ENCODE measurements around the gene CAVIN2.

Gene CAVIN2

DNA sequence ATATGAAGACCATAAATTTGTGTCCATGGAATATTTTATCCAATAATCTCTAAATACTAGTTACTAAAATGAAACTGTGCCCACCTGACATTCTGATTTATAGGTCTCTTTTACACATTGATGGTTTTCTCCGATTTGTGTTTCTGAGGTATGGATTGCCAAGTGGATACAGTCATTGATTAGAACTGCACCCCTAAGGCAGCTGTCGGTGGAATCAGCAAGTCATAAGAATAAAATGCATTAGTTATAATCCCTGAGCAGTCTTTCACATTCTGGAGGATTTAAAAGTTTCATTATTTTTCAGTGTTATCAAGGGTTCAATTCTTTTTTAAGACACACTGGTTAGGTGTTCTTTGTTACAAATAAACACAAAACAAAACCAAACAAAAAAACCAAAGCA is 6.0 kb downstream of the CAVIN2 start:
- H3K4me3 ChIP-seq (ENCODE audit: low read depth, low read length) = no peak overlapping the region

GRCh38 chr2:191839918-191840804 is 6.7 kb downstream of the CAVIN2 start:
- H3K4me3 ChIP-seq (ENCODE audit: low read depth, low read length) = no peak overlapping the region

DNA sequence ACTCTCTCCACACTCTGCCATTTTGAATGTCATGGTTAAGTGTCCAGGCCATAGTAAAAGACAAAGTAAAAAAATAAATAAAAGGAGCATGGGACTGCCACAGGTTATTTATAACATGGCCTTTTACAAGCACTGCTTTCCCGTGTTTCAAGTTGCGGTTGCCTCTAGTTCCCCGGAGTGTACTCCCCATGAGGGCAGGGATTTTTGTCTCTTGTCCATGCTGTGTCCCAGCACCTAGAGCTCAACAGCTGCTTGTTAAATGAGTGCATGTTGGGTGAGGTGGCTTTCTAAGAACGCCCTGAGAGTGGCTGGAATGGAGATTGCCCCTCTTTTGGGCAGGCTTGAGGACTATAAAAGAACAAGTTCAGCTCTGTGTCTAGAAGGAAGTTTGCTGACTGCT is 8.4 kb downstream of the CAVIN2 start:
- H3K4me3 ChIP-seq (ENCODE audit: low read depth, low read length) = no peak overlapping the region

DNA sequence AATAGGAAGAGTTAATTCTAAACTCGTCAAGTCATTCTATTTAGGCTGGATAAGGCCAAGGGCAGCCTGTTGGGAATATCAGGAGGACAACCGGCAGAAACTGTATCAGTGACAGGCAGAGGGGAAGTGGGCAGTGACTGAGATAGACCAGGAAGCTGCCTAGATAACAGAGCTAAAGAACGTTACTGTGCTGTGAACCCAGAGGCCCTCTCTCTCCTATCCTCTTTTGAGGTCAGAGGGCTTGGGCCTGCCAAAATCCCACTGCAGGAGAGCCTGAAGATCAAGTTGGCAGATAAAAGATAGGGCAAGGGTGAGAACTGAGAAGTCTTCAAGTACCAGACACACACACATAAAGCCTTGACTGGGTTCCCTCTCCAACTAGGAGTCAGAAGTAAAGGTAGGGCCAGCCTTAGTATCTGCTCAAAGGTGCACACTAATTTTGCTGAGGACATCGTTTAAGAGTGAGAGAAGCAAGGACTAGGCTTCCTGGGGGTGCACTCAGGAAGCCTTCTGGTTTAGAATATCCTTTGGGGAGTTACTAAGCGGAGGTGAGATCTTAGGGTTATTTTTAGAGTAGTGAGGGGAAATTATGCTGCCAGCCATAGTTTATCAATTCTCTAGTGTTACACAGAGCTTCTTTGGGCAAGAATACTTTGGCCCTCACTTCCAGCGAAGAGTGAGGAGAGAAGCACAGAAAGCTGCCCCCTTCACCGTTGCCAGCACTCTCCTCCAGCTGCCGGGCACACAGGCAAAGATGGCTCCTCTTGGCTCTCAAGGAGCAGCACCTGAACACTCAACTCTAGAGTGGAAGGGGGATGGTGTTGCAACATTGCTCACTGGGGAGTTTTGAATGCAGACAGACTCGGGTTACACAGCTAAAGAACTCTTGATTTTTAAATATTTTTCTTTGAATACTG is 9.8 kb downstream of the CAVIN2 start:
- no peak overlapping the region for H3K4me3 ChIP-seq (ENCODE audit: low read depth, low read length)

- H3K4me3 ChIP-seq (ENCODE audit: low read depth, low read length) = no peak overlapping the region
These were observed 10.4 kb downstream of the CAVIN2 start for GRCh38 chr2:191836471-191836852.

DNA sequence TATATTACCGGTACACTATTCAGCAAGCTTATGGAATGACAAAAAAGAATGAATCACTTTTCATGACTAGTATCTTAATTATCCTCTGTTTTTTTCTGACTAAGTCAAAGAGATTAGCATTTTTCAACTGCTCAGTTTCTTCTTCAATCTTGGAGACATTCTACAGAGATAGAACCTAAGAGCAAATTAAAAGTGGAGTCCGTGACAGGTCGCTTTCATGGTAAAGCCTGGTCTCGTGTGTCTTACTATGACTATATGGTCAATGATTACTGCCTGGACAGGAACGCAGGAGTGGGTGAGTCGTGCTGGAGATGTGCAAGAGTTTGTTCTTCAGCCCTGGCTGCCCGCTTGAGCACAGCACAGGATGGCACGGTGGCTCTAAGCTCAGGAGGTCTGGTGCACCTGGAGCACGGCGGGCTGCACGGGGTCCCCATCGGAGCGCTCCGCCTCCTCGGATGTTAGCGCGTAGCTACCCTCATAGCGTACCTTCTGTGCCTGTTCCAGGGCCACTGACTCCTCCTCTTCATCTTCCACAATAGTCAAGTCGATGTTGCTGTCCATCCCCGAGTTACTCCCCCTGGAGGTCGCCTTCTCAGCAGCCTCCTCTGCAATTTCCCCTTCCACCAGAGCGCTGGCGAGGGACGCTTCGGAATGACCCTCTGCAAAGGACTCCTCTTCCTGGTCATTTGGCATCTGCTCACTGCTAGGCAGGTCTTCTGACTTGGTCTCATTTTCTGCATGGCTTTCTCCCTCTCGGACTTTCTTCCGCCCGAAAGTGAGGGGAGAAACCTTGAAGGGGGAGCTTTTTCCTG is 11.1 kb downstream of the CAVIN2 start:
- no peak overlapping the region for H3K4me3 ChIP-seq (ENCODE audit: low read depth, low read length)

- no peak overlapping the region for H3K4me3 ChIP-seq (ENCODE audit: low read depth, low read length)
These were observed 11.8 kb downstream of the CAVIN2 start for GRCh38 chr2:191835100-191835499.

DNA sequence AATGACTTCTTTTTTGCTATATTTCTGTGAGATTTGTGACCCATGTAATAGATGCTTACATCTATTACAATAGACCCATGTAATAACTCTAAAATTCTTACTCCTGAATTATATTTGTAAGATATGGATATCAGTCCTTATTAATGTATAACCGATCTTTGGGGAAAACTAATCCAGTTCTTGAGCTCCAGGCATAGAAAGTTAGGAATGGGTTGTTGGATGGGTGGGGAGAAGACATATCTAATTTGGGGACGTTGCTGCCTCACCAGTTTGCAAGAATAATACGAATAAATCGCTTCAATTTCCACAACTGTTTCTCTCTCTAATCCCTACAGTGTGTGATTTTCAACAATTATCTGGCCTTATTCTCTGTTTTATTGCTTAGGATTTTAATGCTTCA is 13.5 kb downstream of the CAVIN2 start:
- no peak overlapping the region for H3K4me3 ChIP-seq (ENCODE audit: low read depth, low read length)

- no peak overlapping the region for H3K4me3 ChIP-seq (ENCODE audit: low read depth, low read length)
These were observed 14.2 kb downstream of the CAVIN2 start for GRCh38 chr2:191832668-191833067.

- H3K4me3 ChIP-seq (ENCODE audit: low read depth, low read length) = no peak overlapping the region
These were observed 15.4 kb downstream of the CAVIN2 start for GRCh38 chr2:191831410-191831994.

DNA sequence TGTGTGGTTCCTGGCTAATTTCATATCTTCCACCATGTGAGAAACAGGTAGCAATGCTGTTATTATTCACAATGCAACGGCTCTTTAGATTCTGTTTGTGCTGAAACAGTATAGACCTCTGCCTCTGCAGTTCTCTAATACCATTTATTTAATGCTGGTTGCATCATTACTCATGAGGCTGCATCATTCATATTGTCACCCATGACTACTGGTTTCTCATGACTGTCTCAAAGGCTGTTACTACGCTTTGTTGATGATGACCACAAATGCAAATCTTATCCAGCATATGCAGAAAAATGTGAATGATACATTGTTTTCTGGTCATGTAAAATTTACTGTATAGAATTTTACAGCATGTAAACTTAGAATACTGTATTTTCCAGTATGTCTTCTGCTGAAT is 22.5 kb downstream of the CAVIN2 start:
- H3K4me3 ChIP-seq (ENCODE audit: low read depth, low read length) = no peak overlapping the region

- H3K4me3 ChIP-seq (ENCODE audit: low read depth, low read length) = no peak overlapping the region
These were observed 25.8 kb downstream of the CAVIN2 start for GRCh38 chr2:191821078-191821477.

DNA sequence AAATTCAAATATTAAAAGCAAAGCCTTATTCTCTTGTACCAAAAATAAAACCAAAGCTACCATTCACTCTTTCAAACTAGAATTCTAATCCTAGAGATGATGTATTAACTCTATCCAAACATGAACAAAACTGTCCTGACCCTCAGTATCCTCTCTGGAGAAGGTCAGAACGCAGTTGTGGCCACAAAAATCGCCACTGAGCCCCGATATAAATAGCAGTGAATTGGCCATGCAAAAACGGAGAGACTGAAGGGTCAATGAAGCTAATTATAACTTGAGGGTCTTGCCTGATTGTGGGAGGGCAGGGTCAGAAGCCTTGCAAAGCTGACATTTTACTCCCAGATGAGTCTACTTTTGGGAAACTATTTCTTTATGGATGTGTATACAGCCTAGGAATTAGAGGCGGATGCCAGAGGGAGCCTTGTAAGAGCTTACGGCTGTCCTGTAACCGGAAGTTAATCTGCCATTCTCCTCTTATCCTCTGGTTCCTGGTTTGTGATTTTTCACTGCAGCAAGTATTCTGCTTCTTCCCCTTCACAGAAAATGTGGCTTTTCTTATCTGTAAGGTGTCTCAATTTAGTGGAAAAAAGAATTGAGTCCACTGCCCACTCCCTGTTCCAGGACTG is 28.1 kb downstream of the CAVIN2 start:
- no peak overlapping the region for H3K4me3 ChIP-seq (ENCODE audit: low read depth, low read length)

- no peak overlapping the region for H3K4me3 ChIP-seq (ENCODE audit: low read depth, low read length)
These were observed 28.8 kb downstream of the CAVIN2 start for GRCh38 chr2:191818133-191818532.

- no peak overlapping the region for H3K4me3 ChIP-seq (ENCODE audit: low read depth, low read length)
These were observed 31.9 kb downstream of the CAVIN2 start for GRCh38 chr2:191815010-191815409.

- H3K4me3 ChIP-seq (ENCODE audit: low read depth, low read length) = no peak overlapping the region
These were observed 32.9 kb downstream of the CAVIN2 start for GRCh38 chr2:191813943-191814342.

DNA sequence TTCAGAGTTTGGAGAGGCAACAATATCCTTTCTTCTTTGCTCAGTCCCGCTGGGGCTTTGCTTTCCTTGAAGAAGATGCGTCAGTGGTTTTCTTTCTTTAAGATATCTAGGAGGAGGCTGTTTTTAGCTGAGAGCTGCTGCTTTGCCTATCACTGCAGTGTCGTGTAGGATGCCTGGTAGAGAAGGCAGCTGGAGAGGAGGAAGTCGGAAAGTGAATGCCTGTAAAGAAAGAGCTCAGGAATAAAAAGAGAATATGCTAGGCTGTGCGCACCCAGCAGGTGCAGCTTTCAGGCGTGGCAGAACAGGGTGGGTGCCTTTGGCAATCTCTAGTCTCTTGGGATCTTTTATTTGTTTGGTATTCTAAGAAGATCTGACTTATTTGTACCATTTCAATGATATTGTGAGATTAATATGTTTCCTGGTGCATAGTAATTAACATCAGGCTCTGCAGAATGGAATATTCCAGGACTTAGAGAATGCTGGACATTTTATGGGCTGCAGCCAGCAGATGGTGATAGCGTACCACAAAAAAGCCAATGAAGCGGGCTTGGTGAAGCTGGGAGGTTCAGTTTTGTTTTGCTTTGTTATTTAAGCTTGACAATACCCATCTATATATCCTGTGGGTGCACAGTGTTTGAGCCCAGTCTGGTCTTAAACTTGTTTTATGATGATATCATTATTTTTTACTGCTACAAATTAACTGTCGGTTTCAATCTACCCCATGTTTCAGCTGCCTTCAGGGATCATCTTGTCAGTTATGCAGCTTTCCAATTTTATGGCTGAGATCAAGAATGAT is 34.9 kb downstream of the CAVIN2 start:
- no peak overlapping the region for H3K4me3 ChIP-seq (ENCODE audit: low read depth, low read length)

- no peak overlapping the region for H3K4me3 ChIP-seq (ENCODE audit: low read depth, low read length)
These were observed 40.5 kb downstream of the CAVIN2 start for GRCh38 chr2:191806396-191806795.

DNA sequence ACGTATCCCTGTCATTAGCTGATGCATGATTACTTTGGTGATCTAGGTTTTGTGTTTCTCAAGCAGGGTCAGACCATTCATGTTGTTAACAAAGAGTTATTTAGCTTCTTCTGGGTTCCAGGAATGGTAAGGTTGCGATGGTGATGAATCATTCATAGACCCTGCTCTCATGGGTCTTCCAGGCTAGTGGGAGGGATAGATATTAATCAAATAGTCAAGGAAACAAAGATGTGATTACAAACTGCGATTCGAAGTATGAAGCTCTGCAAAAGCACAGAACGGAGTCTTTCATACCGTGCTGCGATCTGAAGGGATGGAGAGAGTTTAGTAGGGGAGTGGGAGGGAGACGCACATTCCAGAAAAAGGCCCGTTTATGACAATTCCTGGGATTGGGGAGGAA is 42.1 kb downstream of the CAVIN2 start:
- H3K4me3 ChIP-seq (ENCODE audit: low read depth, low read length) = no peak overlapping the region
